ENCODE results near the gene PRDM16. TPM values are rescaled to one million over a fixed set of nuclear protein-coding genes. Genes with fewer than 3 reads are reported as not detected.

Gene PRDM16
- total RNA-seq, 1 experiment from 2014 or later, result 0.04 TPM

DNA sequence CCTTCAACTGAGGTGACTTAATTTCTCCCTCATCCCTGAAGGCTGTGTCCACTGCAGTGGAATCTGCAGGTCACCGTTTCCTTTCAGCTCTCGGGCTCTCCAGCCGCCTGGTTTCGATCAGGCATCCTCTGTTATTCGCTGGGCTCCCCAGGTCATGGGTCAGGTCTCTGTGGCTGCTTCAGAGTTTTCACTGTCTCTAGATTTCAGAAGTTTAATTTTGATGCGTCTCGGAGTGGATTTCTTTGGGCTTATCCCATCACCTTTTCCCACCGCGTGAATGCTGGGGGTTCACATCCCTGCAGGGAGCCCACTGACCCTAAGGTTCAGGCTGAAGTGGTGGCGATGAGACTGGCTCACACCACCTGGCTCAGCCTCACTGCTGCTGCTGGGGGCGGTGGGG lies 44.4 kb upstream of the PRDM16 start:
- Histone ChIP-seq H3K4me2 (ENCODE audit: low read length) (no peak overlapping the region), H3K9me2 (replicated peaks; ENCODE audit: low read length) (no peaks in the 10 kb centered on the region), H3K79me2 (ENCODE audit: low read length) (no peaks in the 10 kb centered on the region), H3K9ac (ENCODE audit: low read length) (no peak overlapping the region), H3K9me3 (ENCODE audit: low read length) (no peaks in the 10 kb centered on the region), H3K36me3 (ENCODE audit: low read depth, low read length) (no peaks in the 10 kb centered on the region), H2AFZ (ENCODE audit: low read length) (no peak overlapping the region), H3K4me1 (ENCODE audit: insufficient read depth, low read length) (no peaks in the 10 kb centered on the region), H3K4me3 (ENCODE audit: low read length) (no peak overlapping the region), H3K27me3 (ENCODE audit: low read length) (peaks cover 75% of the 10 kb centered on the region), H3F3A (ENCODE audit: low read length, unreplicated experiment) (no peaks in the 10 kb centered on the region), H3K27ac (ENCODE audit: low read length) (no peak overlapping the region), H4K20me1 (ENCODE audit: low read length) (no peaks in the 10 kb centered on the region)
- intact Hi-C loops (cut with micrococcal nuclease), result no loop called here
- BruUV-seq (replicated peaks), result no TSS peak
- CTCF ChIA-PET, result interaction anchor here (0.7 kb wide), 1 partner anchor 12 kb away, joined by 4 read pairs; no protein-coding TSS in a partner anchor
- ATAC-seq, result no peak
- POLR2A ChIA-PET (ENCODE audit: unreplicated experiment), result no interaction called here
- TF ChIP-seq, protein P1, sequence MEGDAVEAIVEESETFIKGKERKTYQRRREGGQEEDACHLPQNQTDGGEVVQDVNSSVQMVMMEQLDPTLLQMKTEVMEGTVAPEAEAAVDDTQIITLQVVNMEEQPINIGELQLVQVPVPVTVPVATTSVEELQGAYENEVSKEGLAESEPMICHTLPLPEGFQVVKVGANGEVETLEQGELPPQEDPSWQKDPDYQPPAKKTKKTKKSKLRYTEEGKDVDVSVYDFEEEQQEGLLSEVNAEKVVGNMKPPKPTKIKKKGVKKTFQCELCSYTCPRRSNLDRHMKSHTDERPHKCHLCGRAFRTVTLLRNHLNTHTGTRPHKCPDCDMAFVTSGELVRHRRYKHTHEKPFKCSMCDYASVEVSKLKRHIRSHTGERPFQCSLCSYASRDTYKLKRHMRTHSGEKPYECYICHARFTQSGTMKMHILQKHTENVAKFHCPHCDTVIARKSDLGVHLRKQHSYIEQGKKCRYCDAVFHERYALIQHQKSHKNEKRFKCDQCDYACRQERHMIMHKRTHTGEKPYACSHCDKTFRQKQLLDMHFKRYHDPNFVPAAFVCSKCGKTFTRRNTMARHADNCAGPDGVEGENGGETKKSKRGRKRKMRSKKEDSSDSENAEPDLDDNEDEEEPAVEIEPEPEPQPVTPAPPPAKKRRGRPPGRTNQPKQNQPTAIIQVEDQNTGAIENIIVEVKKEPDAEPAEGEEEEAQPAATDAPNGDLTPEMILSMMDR (conservative IDR thresholded peaks at IDR 0.05; ENCODE audit: low read depth, low read length), result no peak
- TF ChIP-seq EZH2phosphoT487 (IDR thresholded peaks at IDR 0.05; ENCODE audit: borderline replicate concordance, low read length) (no peak), EZH2 (IDR thresholded peaks at IDR 0.05; ENCODE audit: low read length, unreplicated experiment) (no peak)
- DNase-seq, result no peak

DNA sequence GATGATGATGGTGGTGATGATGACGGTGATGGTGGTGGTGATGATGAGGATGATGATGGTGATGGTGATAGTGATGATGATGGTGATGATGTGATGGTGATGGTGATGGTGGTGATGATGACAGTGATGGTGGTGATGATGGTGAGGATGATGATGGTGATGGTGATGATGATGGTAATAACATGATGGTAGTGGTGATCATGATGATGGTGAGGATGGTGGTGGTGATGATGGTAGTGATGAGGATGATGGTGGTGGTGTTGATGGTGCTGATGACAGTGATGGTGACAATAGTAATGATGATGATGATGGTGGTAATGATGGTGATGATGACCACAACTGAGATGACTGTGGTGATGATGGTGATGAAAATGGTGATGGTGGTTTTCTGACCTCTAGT lies 42.9 kb upstream of the PRDM16 start:
- ChIA-PET CTCF (no interaction called here), POLR2A (ENCODE audit: unreplicated experiment) (no interaction called here)
- H3K27ac ChIP-seq (ENCODE audit: low read length), result no peak overlapping the region
- ATAC-seq (no peak), DNase-seq (no peak)
- H3K9me3 ChIP-seq (ENCODE audit: low read length), result no peaks in the 10 kb centered on the region
- BruUV-seq (replicated peaks), result no TSS peak
- no peak for TF ChIP-seq EZH2 (IDR thresholded peaks at IDR 0.05; ENCODE audit: low read length, unreplicated experiment)
- TF ChIP-seq, protein P1 (conservative IDR thresholded peaks at IDR 0.05; ENCODE audit: low read depth, low read length), result no peak
- no peak for TF ChIP-seq EZH2phosphoT487 (IDR thresholded peaks at IDR 0.05; ENCODE audit: borderline replicate concordance, low read length)
- H4K20me1 ChIP-seq (ENCODE audit: low read length), result no peaks in the 10 kb centered on the region; the same call in 1 of the 2 replicates
- H3K4me3 ChIP-seq (ENCODE audit: low read length), result no peak overlapping the region
- no peak overlapping the region for H3K9ac ChIP-seq (ENCODE audit: low read length)
- H3K4me2 ChIP-seq (ENCODE audit: low read length), result no peak overlapping the region
- peaks cover 80% of the 10 kb centered on the region for H3K27me3 ChIP-seq (ENCODE audit: low read length)
- no peaks in the 10 kb centered on the region for H3K79me2 ChIP-seq (ENCODE audit: low read length)
- H2AFZ ChIP-seq (ENCODE audit: low read length), result no peak overlapping the region
- no peaks in the 10 kb centered on the region for H3K4me1 ChIP-seq (ENCODE audit: insufficient read depth, low read length)
- no peaks in the 10 kb centered on the region for H3K36me3 ChIP-seq (ENCODE audit: low read depth, low read length)
- intact Hi-C loops (cut with micrococcal nuclease), result no loop called here
- H3F3A ChIP-seq (ENCODE audit: low read length, unreplicated experiment), result no peaks in the 10 kb centered on the region
- no peaks in the 10 kb centered on the region for H3K9me2 ChIP-seq (replicated peaks; ENCODE audit: low read length)

DNA sequence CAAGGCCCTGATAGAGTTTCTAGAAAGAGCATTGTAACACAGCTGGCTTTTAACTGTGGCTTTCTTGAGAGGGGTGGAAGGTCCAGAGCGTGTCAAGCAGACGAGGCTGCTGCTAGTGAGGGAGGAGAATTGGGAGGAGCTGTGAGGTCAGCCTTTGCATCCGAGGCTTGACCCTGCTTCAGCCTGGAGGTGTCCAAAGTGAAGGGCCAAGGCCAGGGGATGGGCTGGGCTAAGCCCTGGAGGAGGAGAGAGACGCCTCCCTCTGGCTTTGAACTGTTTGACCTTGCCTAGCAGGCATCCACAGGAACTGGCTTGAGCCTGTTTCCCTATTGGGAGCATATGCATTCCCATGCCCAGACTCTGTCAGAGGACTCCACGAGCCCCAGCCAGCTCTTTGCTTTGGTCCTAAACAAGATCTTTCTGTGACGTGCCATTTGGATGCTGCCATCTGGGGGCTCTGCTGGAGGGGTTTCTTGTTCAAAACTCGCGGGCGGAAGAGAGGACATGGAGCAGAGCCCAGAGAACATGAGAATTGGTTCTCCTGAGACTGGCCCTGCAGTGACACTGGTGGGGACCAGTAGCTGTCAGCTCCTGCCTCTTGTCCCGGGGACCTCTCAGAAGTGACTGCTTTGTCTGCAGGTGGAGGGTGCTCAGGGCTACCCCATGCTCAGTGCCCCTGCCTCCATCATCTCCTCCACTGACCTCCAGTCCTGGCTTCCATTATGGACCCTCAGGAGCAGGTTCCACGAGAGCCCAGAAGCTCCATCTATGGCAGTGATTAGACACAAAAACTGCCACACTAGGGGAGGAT lies 42.2 kb upstream of the PRDM16 start:
- H4K20me1 ChIP-seq (ENCODE audit: low read length), result no peaks in the 10 kb centered on the region; the same call in 1 of the 2 replicates
- no peak overlapping the region for H2AFZ ChIP-seq (ENCODE audit: low read length)
- no peaks in the 10 kb centered on the region for H3F3A ChIP-seq (ENCODE audit: low read length, unreplicated experiment)
- ChIA-PET POLR2A (ENCODE audit: unreplicated experiment) (no interaction called here), CTCF (no interaction called here)
- H3K9ac ChIP-seq (ENCODE audit: low read length), result no peak overlapping the region
- H3K4me3 ChIP-seq (ENCODE audit: low read length), result no peak overlapping the region
- intact Hi-C loops (cut with micrococcal nuclease), result no loop called here
- H3K4me1 ChIP-seq (ENCODE audit: insufficient read depth, low read length), result no peaks in the 10 kb centered on the region
- no peaks in the 10 kb centered on the region for H3K36me3 ChIP-seq (ENCODE audit: low read depth, low read length)
- no peak overlapping the region for H3K27ac ChIP-seq (ENCODE audit: low read length)
- no TSS peak for BruUV-seq (replicated peaks)
- no peaks in the 10 kb centered on the region for H3K9me3 ChIP-seq (ENCODE audit: low read length)
- H3K27me3 ChIP-seq (ENCODE audit: low read length), result peaks cover 80% of the 10 kb centered on the region
- no peak overlapping the region for H3K4me2 ChIP-seq (ENCODE audit: low read length)
- TF ChIP-seq EZH2 (IDR thresholded peaks at IDR 0.05; ENCODE audit: low read length, unreplicated experiment) (no peak), EZH2phosphoT487 (IDR thresholded peaks at IDR 0.05; ENCODE audit: borderline replicate concordance, low read length) (no peak)
- TF ChIP-seq, protein P1 (conservative IDR thresholded peaks at IDR 0.05; ENCODE audit: low read depth, low read length), result no peak
- DNase-seq, result no peak
- no peaks in the 10 kb centered on the region for H3K9me2 ChIP-seq (replicated peaks; ENCODE audit: low read length)
- no peak for ATAC-seq
- no peaks in the 10 kb centered on the region for H3K79me2 ChIP-seq (ENCODE audit: low read length)
